GM18498 (cell line): ENCODE measurements around the gene OR8J3.
"Not testable (repeated sequence)": the region's sequence is repeated elsewhere in the genome, so short reads cannot be mapped to it uniquely, and the experiment has no call there.

Experiments used
- ATAC-seq: cut with Tn5 transposase; IDR thresholded peaks from one replicate; pipeline ENCODE4 v1.9.1; 2021; ENCODE audit warnings: mild to moderate bottlenecking, moderate library complexity; ENCODE audit not compliant: unreplicated experiment

Gene OR8J3

DNA sequence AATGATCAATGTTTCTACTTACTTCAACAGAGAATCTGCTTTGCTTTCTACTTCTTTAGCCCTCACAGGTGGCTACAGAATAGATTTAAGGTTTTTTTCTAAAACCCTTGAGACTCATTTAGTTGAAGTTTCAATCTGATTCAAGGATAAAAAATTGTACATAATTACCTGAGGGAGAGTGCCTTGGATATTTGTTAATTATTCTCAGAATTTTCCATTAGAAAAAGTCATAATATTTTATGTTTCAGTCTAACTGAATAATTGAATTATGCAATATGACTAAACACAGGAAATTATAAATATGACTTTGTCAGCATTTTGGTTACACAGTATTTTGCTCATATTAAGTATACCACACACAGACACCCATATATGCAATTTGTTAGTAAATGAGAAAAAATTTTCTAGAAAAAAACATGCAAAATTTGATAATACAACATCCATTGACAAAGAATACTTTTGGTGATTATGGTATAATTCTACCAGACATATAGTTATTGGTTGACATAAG, at the start of gene OR8J3:
TSS of gene OR8J3 (minus strand) at position 51 of the 511 bp plus-strand sequence. CDS start 2,483 bp downstream, outside the sequence.
- no peak for ATAC-seq

- no peak for ATAC-seq
These were observed 48.6 kb upstream of the OR8J3 start for GRCh38 chr11:56188602-56189001.

DNA sequence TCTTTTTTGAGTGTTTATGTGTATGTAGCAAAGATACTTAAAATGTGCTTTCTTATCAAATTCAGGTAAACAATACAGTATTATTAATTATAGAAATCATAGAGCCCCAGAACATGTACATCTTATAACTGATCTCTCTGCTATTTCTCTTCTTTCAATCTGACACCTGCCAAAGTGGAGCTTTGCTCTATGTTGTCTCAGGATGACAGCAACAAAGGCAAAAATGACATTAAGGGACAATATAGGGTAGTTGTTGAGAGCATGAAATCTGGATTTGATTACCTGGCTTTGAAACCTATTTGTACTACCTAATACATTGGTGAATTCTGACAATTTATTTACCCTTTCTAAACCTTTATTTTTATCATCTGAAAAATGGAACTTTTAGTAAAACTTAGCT, 43.5 kb upstream of the OR8J3 start:
- ATAC-seq, result no peak

- ATAC-seq, result no peak
These were observed 36.3 kb upstream of the OR8J3 start, which contains the start of gene OR5J2 for GRCh38 chr11:56176318-56176717. TSS of gene OR5J2 (plus strand) at chr11:56176618. CDS start at chr11:56176618, 0 bp downstream.

GRCh38 chr11:56172256-56172830, 32.3 kb upstream of the OR8J3 start:
- ATAC-seq, result no peak

DNA sequence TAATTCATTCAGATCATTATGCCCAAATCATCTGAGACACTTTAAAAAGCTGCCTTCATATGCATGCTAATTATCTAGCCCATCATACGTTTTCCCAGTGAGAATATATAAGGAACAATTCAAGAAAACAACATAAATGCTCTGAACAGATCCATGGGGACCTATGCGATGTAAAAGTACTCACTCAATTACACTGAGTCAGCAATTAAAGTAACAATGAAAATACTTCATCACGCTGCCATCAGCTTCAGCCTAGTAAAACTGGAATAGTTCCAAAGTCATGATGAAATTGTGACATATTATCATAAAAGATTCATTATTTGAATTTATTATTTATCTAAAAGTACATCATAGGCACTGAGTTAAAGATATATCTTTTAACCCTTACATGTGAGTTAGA, 23.8 kb upstream of the OR8J3 start:
- no peak for ATAC-seq

DNA sequence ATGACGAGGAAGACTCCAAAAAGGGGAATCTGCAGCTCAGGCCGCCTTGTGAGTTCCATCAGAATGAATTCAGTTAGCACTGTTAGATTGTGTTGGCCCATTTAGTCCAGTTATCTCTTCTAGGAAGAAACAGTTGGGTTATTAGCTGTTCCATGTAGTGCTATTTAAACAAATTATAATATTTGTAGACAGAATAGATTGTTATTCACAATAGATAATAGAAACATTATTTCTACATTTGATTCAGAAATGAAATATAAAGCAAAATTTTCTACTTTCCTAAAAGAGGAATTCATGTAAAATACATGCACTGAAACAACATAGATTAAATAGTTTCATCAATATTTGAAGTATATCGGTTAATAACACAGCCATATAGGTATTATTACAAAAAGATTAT, 20.2 kb upstream of the OR8J3 start, which contains the start of gene OR8K5:
TSS of gene OR8K5 (minus strand) at position 101 of the 400 bp plus-strand sequence. CDS start at position 101, 0 bp downstream.
- no peak for ATAC-seq

GRCh38 chr11:56152333-56152732, 12.3 kb upstream of the OR8J3 start:
- ATAC-seq, result no peak

DNA sequence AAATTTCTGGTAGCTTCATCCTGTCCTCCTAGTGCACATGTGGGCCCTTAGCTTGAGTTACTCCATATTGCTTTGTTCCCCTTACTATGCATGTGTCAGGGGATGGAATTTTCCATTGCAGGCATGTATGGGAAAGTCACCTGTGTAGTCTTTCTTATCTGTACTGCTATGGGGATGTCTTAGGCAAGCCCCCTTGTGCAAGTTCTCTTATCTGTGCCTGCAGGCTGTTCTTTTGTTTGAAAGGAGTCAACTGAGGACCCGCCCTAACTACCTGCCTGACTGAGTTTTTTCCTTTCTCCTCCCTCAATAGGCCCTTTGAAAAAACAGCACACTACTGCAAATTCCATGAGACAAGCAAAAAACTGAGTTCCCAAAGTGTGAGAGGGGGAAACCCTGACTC, 11.4 kb upstream of the OR8J3 start:
- ATAC-seq, result no peak

- ATAC-seq, result not testable (repeated sequence)
These were observed 3.7 kb upstream of the OR8J3 start for GRCh38 chr11:56143681-56144080.

GRCh38 chr11:56122073-56122472, 17.9 kb downstream of the OR8J3 start, which contains the start of gene OR8H3:
TSS of gene OR8H3 (plus strand) at chr11:56122373. CDS start at chr11:56122373, 0 bp downstream.
- ATAC-seq, result no peak

- ATAC-seq, result no peak
These were observed 36.7 kb downstream of the OR8J3 start, which contains the start of gene OR8H2 for GRCh38 chr11:56103210-56103737. TSS of gene OR8H2 (plus strand) at chr11:56103687. CDS start at chr11:56105043, 1,356 bp downstream.

GRCh38 chr11:56093008-56093407, 47.0 kb downstream of the OR8J3 start, which contains the start of gene OR8I2:
TSS of gene OR8I2 (plus strand) at chr11:56093308. CDS start at chr11:56093308, 0 bp downstream.
- ATAC-seq, result no peak

GRCh38 chr11:56089697-56090096, 50.3 kb downstream of the OR8J3 start:
- ATAC-seq, result no peak
